ENCODE measurements around the gene DTNA.
"Not testable (repeated sequence)": the region's sequence is repeated elsewhere in the genome, so short reads cannot be mapped to it uniquely, and the experiment has no call there.

DTNA gene

DNA sequence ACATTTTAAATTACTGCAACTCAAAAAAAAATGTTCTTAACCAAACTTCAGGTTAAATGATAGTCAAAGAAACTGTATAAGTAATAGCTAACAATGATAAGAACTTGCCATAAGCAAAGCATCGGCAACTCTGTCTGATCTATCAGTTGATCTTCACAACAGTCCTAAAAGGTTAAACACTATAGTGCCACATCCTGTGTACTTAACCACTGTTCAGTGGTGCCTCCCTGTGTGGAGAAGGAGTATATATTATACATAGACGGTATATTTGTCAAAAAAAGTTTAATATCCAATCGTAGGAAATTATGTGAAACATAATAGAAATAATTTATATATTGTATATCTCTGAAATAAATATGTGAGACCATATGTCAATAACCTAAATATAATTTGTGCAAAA is 13.0 kb downstream of the DTNA start:
- no peak for DNase-seq (ENCODE audit: low read depth in 2 of 2)

DNA sequence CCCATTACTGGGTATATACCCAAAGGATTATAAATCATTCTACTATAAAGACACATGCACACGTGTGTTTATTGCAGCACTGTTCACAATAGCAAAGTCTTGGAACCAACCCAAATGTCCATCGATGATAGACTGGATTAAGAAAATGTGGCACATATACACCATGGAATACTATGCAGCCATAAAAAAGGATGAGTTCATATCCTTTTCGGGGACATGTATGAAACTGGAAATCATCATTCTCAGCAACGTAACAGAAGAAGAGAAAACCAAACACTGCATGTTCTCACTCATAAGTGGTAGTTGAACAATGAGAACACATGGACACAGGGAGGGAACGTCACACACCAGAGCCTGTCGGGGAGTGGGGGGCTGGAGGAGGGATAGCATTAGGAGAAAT is 15.6 kb downstream of the DTNA start:
- DNase-seq (ENCODE audit: low read depth in 2 of 2): not testable (repeated sequence)

DNA sequence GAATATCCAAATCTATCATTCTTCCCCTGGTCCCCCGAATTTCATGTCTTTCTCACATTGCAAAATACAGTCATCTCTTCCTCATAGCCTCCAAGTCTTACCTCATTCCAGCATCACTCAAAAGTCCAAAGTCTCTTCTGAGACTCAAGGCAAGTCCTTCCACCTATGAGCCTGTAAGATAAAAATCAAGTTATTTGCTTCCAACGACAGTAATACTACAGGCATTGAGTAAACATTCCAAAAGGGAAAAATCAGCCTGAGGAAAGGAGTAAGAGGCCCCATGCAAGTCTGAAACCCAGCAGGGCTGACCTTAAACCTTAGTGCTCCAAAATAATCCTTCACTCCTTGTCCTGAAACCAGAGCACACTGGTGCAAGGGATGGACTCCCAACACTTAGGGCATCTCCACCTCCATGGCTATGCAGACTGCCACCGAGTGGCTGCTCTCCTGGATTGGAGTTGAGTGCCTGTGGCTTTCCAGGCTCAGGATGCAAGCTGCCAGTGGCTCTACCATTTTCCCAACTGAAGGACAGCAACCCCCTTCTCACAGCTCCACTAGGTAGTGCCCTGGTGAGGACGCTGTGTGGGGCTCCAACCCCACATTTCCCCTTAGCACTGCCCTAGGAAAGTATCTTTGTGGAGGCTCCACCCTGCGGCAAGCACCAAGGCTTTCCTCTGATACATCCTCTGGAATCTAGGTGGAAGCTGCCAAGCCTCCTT is 16.3 kb downstream of the DTNA start:
- no peak for DNase-seq (ENCODE audit: low read depth in 2 of 2)

DNA sequence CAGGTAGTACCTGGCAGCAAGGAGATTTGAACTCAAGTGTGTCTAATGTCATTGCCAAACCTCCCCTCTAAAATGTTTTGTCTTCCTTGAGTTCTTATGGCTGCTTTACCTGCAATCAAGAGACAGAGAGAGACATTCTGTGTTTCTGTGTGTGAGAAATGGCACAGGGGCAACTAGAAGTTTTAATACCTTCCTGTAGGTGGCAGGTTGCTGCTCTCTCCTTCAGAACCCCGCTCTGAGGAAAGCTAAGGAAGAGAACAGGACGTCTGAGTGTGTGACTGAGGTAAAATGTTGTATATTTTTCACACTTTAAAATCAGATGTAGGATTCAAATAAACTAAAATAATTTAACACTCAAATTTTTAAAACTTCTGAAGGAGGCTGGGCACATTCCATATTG is 19.2 kb downstream of the DTNA start:
- DNase-seq (ENCODE audit: low read depth in 2 of 2): no peak

DNA sequence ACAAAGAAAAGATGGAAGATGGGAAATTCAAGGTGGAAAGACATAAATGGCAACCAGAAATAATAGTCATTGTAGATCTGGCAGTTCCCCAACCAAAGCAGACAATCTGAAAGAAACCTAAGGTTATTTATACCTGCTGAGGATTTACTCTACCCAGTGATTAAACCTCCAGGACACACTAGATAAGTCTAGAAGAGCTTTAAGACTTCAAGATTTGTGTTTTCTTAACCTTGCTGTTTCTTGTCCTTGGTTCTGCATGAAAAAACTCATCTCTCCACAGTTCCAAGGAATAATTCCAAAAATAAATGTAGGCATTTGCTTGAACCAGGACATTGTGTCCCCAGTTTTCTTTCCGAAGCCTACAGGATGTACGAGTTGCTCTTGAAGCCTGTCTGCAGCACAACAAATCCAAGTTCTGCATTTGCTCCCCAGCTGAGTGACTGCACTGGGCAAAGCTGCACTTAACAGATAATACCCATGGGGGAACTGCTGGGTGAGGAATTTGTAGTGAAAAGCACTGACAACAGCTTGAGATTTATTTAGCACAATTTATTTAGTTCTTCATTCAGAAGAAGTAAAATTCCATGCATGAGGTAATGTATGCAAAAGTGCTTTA is 19.8 kb downstream of the DTNA start:
- no peak for DNase-seq (ENCODE audit: low read depth in 2 of 2)

DNA sequence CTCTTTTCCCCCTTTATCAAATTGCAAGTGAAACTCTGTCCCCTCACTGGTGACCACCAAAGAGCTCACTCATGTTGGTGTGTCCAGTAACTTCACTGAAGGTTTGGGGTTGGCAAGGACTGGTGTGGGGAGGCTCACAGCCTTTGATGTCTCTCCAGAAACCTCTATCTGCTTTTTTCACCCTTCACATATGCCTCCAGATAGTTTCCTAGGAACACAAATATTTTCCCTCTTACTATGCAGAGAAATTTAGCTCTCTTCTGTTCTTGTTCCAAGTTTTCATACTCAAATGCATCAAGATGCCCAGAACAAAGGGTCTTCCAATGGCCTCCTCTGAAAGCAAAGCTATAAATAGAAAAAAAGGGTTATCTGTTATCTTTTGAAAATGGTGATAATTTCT is 20.7 kb downstream of the DTNA start:
- no peak for DNase-seq (ENCODE audit: low read depth in 2 of 2)

DNA sequence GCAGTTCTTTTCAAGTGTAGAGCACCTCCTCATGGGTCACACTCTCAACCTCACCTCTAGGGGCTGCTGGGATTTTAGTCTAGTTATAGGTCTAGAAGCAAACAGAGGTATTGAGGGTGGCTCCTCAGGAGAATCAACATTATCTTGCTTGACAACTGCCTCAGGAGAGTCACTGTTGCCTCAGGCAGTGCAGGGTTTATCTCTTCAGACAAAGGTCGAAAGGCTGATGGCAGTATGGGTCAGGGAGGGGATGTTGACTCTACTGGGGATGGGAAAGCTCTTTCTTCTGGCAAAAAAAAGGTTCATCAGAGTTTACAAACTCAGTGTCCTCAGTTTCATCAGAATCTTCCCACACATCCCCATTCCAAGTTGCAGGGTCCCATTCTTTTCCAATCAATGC is 24.0 kb downstream of the DTNA start:
- DNase-seq (ENCODE audit: low read depth in 2 of 2): no peak

DNA sequence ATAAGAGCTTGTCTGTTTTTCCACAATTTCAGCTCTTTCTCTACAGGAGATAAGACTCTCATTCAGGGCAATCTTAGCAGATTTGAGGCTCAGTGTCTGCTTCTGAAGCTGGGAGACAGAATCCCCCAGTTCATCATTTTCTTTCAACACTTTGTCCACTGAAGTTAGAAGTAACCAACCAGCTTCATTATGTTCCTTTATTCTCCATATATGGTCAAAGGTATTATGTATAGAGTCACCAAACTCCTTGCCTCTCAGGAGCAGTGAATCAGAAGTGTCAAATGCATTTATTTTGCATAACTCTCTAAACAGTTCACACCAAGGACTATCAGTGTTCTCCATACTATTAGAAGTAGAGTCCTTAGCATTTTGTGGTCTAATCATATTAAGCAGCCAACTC is 24.4 kb downstream of the DTNA start:
- not testable (repeated sequence) for DNase-seq (ENCODE audit: low read depth in 2 of 2)

DNA sequence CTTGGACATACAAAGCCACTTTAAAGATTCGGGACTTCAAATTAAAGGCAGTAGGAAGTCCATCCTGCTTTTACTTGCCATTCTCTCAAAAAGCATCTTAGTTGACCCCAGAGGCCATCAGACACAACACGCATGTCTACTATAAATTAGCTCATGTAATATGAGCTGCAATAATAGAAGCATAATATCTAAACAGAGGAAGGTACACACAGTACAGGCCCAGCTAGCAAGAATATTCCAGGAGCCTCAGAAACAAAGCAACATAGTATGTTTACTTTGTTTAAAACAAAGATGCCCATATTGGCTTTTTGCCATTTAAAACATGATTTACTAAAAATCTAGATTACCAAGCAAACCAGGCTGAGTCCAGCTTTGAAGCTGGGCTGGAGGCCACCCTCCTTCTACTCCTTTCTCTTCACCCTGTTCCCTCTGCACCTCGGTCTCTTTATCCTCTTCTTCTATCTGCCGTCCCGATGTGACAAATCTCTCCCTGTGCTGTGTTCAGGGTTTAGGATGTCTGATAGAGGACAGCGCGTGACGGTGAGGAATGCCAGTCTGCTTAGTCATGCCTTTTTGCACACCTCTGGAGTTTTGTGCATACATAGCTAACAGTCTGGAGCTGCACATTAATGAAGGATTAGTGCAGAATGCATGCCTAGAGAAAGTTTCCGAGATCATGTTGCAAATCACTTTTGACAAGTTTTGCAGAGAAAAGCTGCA is 28.2 kb downstream of the DTNA start:
- DNase-seq (ENCODE audit: low read depth in 2 of 2): no peak

DNA sequence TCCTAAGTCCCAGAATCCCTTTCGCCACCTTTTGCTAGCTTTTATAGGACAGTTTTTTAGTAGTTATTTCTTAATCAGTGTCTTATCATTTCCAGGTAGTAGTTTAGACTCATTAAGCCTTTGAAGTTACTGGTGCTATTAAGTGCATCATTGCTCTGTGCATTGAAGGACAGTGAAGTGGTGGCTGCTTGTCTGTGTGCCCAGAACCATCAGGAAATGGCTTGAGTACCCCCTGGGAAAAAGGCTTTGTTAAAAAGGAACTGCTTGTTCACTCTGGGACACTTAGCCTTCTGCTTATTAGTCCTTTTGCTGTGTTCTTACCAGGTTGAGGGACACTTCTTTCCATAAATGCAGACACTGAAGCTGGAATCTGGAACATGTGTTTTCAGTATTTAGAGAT is 30.0 kb downstream of the DTNA start:
- no peak for DNase-seq (ENCODE audit: low read depth in 2 of 2)

DNA sequence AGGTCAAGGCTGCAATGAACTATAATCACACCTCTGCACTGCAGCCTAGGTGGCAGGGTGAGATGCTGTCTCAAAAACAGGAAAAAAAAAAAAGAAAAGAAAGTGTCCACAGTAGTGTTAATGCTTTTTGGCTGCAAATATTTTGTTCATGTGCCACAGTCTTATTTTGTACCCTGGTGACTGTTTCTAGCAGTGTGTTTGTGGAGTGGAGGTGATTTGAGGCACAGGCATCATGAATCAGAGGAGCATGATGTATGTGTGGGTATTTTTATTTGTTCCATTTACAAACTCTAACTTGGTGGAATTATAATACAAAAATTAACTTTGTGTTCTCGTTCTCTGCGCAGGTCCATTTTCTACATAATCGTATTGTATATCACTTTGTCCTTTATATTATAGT is 30.6 kb downstream of the DTNA start:
- no peak for DNase-seq (ENCODE audit: low read depth in 2 of 2)

DNA sequence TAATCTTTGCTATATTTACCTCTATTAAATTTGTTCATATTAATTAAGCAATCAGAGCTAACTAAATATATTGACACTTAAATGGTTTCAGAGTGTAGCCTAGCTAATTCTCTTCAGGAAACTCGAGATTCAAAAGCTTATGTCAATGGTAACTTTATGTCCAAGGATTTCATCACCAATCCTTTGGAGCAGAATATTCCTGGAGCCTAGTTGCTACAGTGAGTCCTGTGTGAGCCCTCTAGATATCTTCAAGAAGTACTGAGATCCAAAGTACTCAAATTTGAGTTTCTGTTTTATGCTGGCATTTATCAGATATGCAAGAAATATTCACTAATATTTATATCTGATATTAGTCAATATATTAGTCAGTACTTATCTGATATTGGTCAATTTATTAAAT is 31.3 kb downstream of the DTNA start:
- DNase-seq (ENCODE audit: low read depth in 2 of 2): no peak

DNA sequence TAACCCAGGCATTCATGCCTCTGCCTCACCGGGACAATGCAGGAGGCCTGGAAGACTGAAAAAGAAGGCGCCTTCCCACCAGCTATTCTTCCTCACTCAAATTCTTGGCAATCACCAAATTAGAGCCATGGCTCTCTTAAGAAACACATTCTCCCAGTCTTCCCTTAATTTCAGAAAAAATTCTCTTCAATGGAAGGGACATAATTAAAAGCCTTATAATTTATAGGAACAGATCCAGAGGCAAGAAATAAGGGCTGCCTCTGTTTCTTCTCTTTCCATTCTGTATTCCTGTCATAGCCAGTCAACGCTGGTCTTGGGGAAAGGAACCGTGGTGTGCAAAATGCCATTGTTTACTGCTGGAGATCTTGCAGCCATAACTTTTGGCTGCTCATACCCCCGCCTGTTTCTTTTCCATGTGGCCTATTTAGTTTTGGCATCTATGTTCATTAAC is 32.8 kb downstream of the DTNA start:
- DNase-seq (ENCODE audit: low read depth in 2 of 2): no peak

DNA sequence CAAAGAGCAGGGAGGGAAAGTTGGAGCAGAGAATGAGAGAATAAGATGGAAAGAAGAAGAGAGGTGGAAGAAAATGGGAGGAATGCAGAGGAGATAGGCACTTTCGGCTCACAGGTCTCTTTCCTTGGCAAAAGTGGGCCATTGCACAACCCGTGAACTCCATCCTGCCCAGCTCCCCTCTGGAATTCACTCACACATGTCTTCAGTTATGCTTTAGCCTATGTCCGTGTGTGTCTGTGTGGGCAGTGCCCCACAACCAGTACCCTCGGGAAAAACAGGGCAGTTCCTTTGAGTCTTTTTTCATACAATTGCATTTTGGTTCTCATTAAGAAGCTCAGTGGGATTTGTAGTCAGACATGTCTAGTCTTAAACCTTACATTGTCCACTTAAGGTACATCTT is 34.5 kb downstream of the DTNA start:
- no peak for DNase-seq (ENCODE audit: low read depth in 2 of 2)

DNA sequence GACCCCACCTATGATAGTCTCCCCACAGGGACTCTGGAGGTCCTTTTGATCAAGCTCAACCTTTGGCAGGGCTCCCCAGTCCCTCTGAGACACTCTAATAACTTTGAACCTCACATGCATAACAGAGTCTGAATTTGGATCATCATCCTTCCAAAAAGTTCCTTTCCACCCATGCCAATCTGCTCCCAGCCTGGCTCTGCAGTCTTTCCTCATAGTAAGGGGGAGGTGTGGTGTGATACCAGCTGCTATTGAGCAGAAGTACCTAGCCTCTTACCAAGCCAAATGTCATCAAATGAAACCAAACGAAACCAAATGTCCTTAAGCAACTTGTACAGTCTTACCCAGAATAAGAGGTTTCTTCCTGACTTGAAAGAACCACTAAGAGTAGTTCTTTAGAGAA is 36.5 kb downstream of the DTNA start:
- DNase-seq (ENCODE audit: low read depth in 2 of 2): no peak

DNA sequence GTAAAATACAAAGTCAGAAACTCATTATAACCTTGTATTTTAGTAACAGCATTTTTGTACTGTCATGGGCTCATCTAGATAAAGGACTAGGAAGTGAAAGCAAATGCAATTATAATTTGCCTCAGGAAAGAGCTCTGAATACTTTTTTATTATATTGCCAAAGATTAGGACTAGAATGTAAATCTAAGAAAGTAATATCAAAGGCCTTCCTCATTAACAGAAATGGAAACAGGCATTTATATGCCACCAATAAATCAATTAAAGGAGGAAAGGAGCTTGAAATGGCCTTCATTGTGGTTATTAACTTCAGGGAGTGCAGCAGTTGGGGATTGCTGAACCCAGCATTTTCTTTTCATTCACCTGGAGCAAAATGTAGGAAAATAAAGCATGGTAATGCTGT is 39.6 kb downstream of the DTNA start:
- no peak for DNase-seq (ENCODE audit: low read depth in 2 of 2)

DNA sequence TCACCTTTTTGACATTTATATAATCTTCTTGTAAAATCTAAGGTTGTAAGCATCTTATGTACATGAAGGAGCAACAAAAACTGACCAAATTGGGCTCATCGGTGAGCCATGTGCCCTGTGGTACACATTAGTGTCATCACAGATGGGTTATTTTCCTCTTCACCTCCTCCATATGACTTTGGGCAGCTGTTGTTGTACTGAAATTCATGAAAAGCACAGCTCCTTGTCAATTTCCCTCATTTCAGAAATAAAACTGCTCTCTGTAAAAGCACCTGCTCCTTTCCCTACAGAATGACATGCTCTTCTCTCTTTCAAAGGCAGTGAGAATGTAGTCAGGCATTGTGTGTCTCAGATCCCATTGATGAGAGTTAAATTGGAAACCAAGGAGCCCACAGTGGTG is 42.0 kb downstream of the DTNA start:
- no peak for DNase-seq (ENCODE audit: low read depth in 2 of 2)

DNA sequence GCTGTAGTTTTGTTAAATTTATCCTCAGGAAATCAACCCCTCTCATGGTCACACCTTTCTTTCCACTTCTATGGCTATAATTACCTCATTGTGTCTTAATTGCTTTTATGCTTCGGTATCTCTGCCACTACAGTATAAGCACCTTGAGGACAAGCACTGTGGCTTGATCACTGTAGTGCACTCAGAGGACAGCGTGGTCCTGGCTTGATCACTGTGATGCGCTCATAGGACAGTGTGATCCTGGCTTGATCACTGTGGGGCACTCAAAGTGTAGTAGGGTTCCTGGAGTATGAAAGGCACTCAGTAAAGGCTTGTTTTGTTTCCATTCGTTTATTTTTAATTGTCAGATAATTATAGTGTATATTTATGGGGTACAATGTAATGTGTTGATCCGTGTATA is 44.2 kb downstream of the DTNA start:
- DNase-seq (ENCODE audit: low read depth in 2 of 2): no peak

DNA sequence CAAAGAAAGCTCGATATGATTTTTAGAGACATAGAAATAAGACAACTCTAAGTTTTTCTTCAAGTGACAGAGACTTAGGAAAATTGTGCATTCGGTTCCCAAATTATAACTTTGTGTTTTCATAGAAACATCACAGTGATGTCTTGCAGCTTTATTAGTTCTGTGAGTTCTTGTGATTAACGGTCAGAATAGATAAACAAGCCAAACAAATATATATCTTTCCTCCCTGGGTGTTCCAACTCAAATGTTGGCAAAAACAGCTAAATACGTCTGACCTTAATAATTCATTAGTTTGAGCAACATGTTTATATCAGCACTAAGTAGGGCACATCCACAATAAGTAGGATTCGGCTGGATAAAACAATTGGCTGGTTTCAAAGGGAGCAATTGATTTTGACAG is 47.6 kb downstream of the DTNA start:
- no peak for DNase-seq (ENCODE audit: low read depth in 2 of 2)

DNA sequence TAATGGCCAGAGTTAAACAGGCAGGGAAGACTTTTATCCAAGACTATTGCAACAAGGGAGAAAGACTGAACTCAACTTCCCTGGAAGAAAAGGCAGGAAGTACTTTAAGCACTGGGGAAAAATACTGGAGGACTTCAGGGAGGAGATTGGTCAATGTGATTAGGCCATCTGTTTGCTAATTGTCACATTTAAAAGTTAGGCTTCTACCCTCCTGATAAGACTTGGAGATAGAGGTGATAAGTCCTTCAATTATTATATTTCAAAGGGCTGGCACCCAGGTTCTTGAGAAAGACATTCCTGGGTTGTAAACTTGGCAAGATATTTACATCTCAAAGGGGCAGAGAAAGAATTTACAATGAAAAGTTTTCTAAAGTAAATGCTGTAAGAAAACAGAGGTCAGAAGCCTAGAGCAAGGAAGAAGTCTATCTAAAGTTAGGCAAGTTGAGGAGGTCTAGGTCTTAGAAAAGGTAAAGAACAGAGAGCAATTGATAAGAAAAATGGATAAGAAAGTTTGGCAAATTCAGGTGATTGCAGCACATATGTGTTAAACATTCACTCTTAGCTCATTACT is 48.4 kb downstream of the DTNA start:
- DNase-seq (ENCODE audit: low read depth in 2 of 2): no peak

DNA sequence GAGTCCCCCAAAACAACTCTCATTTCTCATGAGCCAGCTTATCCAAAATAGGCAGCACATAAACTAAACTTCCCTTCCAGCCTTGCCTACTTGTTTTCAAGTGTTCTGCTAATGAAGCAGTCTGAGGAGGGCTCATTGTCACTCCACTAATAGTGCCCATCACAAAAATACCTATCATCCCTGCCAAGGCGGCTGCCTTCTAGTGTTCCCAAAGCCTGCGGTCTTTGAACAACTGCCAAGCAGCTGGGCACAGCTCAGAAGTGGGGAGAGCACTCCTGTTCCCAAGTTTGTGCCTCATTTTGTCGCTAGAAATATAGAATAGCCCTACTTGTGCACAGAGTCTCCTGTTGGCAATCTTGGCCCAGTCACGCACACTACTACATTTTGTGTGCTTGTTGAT is 50.3 kb downstream of the DTNA start:
- DNase-seq (ENCODE audit: low read depth in 2 of 2): no peak

DNA sequence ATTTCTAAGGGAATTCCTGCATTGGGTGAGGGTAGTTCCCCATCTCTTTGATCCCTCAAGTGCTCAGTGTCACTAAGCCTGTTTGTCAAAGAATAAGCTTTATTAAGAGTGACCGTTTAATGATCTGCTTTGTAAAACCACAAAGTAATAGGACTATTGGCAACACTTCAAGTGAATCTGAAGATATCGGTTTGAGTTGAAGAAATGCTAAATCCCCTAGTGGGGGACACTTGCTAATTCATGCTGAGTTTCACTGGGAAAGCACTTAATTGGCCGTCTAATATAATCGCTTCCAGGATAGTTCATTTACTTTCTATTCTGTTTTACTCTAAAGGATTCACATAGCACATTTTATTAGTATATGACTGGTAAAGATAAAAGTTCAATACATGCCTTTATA is 54.4 kb downstream of the DTNA start:
- no peak for DNase-seq (ENCODE audit: low read depth in 2 of 2)

DNA sequence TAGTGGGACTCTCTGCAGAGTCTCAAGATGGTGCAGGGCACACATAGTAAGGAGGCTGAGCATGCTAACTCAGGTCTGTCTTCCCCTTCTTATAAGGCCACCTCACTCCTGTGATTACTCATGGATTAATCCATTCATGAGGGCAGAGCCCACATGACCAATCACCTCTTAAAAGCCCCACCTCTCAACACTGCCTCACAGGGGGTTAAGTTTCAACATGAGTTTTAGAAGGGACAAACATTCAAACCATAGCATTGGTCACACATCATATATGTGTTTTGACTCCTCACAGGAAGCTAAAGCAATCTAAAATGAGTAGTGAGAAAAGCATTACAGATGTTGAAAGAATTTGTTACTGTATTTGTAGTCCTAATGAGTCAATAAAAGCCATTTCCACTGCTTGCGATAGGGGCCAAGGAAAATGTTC is 57.5 kb downstream of the DTNA start:
- no peak for DNase-seq (ENCODE audit: low read depth in 2 of 2)
